ENCODE measurements around the gene DAPK1. TPM values are rescaled to one million over a fixed set of nuclear protein-coding genes. Genes with fewer than 3 reads are reported as not detected.

DAPK1 gene
- total RNA-seq, 4 donors from 2014 or later, result 5.4 to 13.4 (median 9.8) TPM

DNA sequence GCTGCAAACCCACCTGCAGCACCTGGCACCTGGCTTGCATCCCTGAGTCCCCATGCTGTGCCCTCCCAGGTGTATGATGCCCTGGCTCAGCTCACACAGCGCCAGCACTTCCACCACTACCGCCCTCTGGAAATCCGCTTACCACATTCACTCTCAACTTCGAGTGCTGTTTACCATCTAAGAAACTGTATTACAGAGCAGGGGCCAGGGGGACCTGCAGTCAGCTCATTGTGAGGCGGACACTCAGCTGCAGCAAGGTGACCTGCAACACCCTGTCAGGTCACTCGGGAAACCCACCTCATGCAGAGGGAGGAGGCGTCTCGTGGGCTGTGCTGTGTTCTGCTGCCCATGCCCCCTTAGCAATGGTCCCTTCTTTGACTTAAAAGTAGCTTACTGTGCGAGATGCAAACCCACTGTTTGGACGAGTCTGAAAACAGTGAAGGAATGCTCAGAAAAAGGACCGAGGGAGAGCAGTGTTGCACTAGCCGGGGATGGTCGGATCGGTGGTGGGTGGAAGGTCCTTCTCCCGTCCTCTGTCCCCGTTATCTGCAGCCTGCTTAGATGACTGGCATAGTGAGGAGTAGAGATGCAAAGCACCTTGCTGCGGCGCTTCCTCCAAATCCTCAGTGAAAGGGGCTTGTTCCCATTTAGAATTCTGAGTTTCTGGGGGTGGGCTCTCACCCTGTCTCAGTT lies 173.1 kb downstream of the DAPK1 start:
- H3K27me3 ChIP-seq, result no peaks in the 10 kb centered on the region
- no peaks in the 10 kb centered on the region for H3K4me1 ChIP-seq
- H3K4me3 ChIP-seq, result no peak overlapping the region
- WGBS, result 92% methylated on average over 18 of the region's 18 CpGs
- no peak overlapping the region for H3K27ac ChIP-seq
- DNase-seq (ENCODE audit: low spot score in 2 of 2), result no peak
- H3K36me3 ChIP-seq, result peaks cover 11% of the 10 kb centered on the region
- no peaks in the 10 kb centered on the region for H3K9me3 ChIP-seq
- TF ChIP-seq POLR2AphosphoS5 (IDR thresholded peaks at IDR 0.05) (no peak), CTCF (IDR thresholded peaks at IDR 0.05) (no peak), EP300 (IDR thresholded peaks at IDR 0.05) (no peak), POLR2A (IDR thresholded peaks at IDR 0.05) (no peak)

GRCh38 chr9:87671478-87671877 lies 173.8 kb downstream of the DAPK1 start:
- TF ChIP-seq POLR2A (IDR thresholded peaks at IDR 0.05), result no peak
- no peak for TF ChIP-seq EP300 (IDR thresholded peaks at IDR 0.05)
- no peak for TF ChIP-seq POLR2AphosphoS5 (IDR thresholded peaks at IDR 0.05)
- no peak for TF ChIP-seq CTCF (IDR thresholded peaks at IDR 0.05)
- no peak overlapping the region for H3K27ac ChIP-seq
- peaks cover 11% of the 10 kb centered on the region for H3K36me3 ChIP-seq
- H3K4me1 ChIP-seq, result no peaks in the 10 kb centered on the region
- no peaks in the 10 kb centered on the region for H3K9me3 ChIP-seq
- WGBS, result 90% methylated on average over 6 of the region's 6 CpGs
- H3K27me3 ChIP-seq, result no peaks in the 10 kb centered on the region
- no peak for DNase-seq (ENCODE audit: low spot score in 2 of 2)
- no peak overlapping the region for H3K4me3 ChIP-seq

DNA sequence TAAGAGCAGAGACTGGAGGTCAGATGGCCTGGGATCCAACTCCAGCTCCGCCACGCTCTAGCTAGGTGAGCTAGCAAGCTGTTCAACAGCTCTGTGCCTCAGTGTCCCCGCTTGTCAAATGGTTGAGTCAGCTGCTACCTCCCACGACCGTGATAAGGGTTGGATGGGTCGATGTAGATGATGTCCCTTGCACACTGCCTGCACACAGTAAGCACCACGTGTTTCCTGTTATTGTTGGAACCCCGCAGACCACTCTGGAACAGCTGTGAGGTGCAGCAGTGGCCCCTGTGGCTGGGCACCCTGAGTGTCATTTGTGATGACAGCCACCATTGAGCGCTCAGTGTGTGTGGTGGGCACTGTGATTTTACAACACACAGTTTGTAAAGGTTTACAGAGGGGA lies 174.3 kb downstream of the DAPK1 start:
- H3K4me1 ChIP-seq, result no peaks in the 10 kb centered on the region
- H3K9me3 ChIP-seq, result no peaks in the 10 kb centered on the region
- no peak for TF ChIP-seq POLR2A (IDR thresholded peaks at IDR 0.05)
- no peak for TF ChIP-seq EP300 (IDR thresholded peaks at IDR 0.05)
- TF ChIP-seq POLR2AphosphoS5 (IDR thresholded peaks at IDR 0.05), result no peak
- no peak for TF ChIP-seq CTCF (IDR thresholded peaks at IDR 0.05)
- H3K4me3 ChIP-seq, result no peak overlapping the region
- H3K27ac ChIP-seq, result no peak overlapping the region
- H3K27me3 ChIP-seq, result no peaks in the 10 kb centered on the region
- DNase-seq (ENCODE audit: low spot score in 2 of 2), result no peak
- 90% methylated on average over 7 of the region's 9 CpGs for WGBS
- H3K36me3 ChIP-seq, result peaks cover 7% of the 10 kb centered on the region

DNA sequence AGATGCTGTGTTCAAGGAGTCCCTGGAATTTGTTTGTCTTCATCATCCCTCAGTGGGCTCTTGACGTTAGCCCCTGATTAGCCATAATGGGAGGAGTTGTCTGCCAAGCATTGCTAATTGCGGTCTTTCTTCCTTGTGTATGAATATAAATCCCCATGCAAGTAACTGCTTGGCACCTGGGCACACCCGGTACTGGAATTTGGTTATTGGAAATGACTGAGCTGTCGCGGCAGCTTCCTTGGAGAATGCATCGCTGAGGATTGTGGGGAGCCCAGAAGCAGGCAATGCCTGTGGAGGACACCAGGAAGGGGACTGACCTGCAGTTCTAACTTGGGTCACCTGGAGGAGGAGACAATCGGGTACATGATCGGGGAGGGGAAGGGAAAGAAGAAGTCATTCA lies 174.9 kb downstream of the DAPK1 start:
- 70% methylated on average over 7 of the region's 8 CpGs for WGBS
- no peak overlapping the region for H3K27ac ChIP-seq
- H3K36me3 ChIP-seq, result peaks cover 4% of the 10 kb centered on the region
- H3K27me3 ChIP-seq, result no peaks in the 10 kb centered on the region
- no peaks in the 10 kb centered on the region for H3K4me1 ChIP-seq
- H3K4me3 ChIP-seq, result no peak overlapping the region
- H3K9me3 ChIP-seq, result no peaks in the 10 kb centered on the region
- TF ChIP-seq POLR2A (IDR thresholded peaks at IDR 0.05) (no peak), CTCF (IDR thresholded peaks at IDR 0.05) (no peak), POLR2AphosphoS5 (IDR thresholded peaks at IDR 0.05) (no peak), EP300 (IDR thresholded peaks at IDR 0.05) (no peak)
- DNase-seq (ENCODE audit: low spot score in 2 of 2), result no peak

DNA sequence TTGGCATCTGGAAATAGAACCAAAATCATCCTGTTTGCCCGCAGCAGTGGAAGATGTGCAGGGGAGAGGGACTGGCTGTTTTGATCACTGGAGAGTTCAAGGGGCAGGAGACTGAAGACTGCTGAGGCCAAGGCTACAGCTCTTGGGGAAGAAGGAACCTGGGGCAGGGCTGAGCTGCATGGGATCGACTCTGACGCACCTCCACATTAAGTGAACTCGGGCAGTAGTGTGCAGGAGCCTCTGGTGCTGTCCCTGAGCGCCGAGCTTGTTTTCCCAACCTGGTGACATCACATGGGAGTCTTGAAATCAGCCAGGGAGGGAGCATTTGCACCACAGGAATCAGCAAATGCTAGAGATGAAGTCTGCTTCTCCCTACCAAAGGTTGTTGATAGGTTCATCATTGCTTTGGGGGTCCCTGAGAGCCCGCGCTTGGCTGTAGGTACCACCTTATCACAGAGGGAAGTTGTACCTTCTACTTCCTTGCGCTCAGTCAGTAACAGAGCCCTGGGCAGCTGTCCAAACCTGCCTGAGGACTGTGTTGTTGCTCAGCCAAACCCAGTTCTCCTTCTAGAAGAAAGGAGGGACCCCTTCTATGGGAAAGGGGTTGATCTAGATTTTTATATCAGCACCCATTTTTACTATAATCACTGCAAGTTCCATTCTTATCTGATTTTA lies 175.9 kb downstream of the DAPK1 start:
- 84% methylated on average over 6 of the region's 9 CpGs for WGBS
- TF ChIP-seq CTCF (IDR thresholded peaks at IDR 0.05), result no peak
- no peak for TF ChIP-seq EP300 (IDR thresholded peaks at IDR 0.05)
- TF ChIP-seq POLR2A (IDR thresholded peaks at IDR 0.05), result no peak
- TF ChIP-seq POLR2AphosphoS5 (IDR thresholded peaks at IDR 0.05), result no peak
- no peak overlapping the region for H3K27ac ChIP-seq
- no peaks in the 10 kb centered on the region for H3K9me3 ChIP-seq
- DNase-seq (ENCODE audit: low spot score in 2 of 2), result no peak
- H3K4me1 ChIP-seq, result no peaks in the 10 kb centered on the region
- peaks cover 4% of the 10 kb centered on the region for H3K36me3 ChIP-seq
- no peaks in the 10 kb centered on the region for H3K27me3 ChIP-seq
- H3K4me3 ChIP-seq, result no peak overlapping the region

Data from suprapubic skin (tissue), 4 donors.